ENCODE data around the gene SMIM29. TPM values are rescaled to one million over a fixed set of nuclear protein-coding genes. Genes with fewer than 3 reads are reported as not detected.

SMIM29 gene
- total RNA-seq, 1 experiment from 2014 or later, result 5.4 TPM

DNA sequence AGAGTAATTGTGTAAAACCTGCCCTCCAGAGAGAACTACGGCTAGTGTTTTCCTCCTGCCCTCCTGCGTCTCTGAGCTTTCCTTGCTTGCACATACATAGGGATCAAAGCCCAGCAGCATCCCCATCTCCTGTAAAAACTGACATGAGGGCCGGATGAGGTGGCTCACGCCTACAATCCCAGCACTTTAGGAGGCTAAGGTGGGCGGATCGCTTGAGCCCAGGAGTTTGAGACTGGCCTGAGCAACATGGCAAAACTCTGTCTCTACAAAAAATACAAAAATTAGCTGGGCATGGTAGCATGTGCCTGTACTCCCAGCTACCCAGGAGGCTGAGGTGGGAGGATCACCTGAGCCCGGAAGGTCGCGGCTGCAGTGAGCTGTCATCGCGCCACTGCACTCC is 40.3 kb upstream of the SMIM29 start:
- Histone ChIP-seq H3K56ac (ENCODE audit: insufficient read length, low read depth, low read length) (no peak overlapping the region), H2BK5ac (ENCODE audit: insufficient read length, low read length) (no peak overlapping the region), H2AFZ (ENCODE audit: low read length) (no peak overlapping the region), H2BK12ac (ENCODE audit: insufficient read length, low read depth, low read length) (no peak overlapping the region), H3K79me1 (ENCODE audit: insufficient read depth, low read depth, low read length, poor library complexity, severe bottlenecking) (no peaks in the 10 kb centered on the region), H3K4me1 (ENCODE audit: insufficient read depth, low read length) (no peaks in the 10 kb centered on the region), H3K27me3 (ENCODE audit: insufficient read depth, low read length) (no peaks in the 10 kb centered on the region), H4K20me1 (ENCODE audit: control insufficient read depth, insufficient read depth, insufficient read length) (no peaks in the 10 kb centered on the region), H3K4me2 (ENCODE audit: insufficient read depth, insufficient read length, low read length) (no peak overlapping the region), H4K8ac (replicated peaks; ENCODE audit: insufficient read length, low read depth, low read length) (no peak overlapping the region), H2BK120ac (ENCODE audit: low read depth, low read length, poor library complexity, severe bottlenecking) (no peak overlapping the region), H3K18ac (ENCODE audit: insufficient read length, low read depth, low read length) (no peak overlapping the region), H3K79me2 (ENCODE audit: insufficient read depth, low read length) (no peaks in the 10 kb centered on the region), H4K5ac (ENCODE audit: insufficient read length, low read depth, low read length) (no peak overlapping the region), H2BK15ac (ENCODE audit: low read depth, low read length) (no peak overlapping the region), H3K4ac (ENCODE audit: low read depth, low read length) (no peak overlapping the region), H4K91ac (ENCODE audit: insufficient read length, low read depth, low read length) (no peak overlapping the region), H3T11ph (ENCODE audit: low read length) (no peak overlapping the region), H2BK20ac (ENCODE audit: low read depth, low read length, poor library complexity, severe bottlenecking) (no peak overlapping the region), H2AK5ac (ENCODE audit: insufficient read length, low read length) (no peak overlapping the region), H3K9me3 (ENCODE audit: control insufficient read depth, low read depth, low read length) (no peaks in the 10 kb centered on the region), H3K14ac (ENCODE audit: insufficient read depth, low read length) (no peak overlapping the region), H3K23me2 (ENCODE audit: insufficient read length, low read depth, low read length, poor library complexity, severe bottlenecking) (no peaks in the 10 kb centered on the region), H3K27ac (ENCODE audit: insufficient read length, low read depth, low read length) (no peak overlapping the region), H3K9ac (ENCODE audit: extremely low read depth, insufficient read length, low read length) (no peak overlapping the region), H3K23ac (ENCODE audit: insufficient read length, low read depth, low read length) (no peak overlapping the region)
- H3K27me3 Mint-ChIP-seq (ENCODE audit: low read depth), result no peaks in the 10 kb centered on the region
- TF ChIP-seq, protein P1, sequence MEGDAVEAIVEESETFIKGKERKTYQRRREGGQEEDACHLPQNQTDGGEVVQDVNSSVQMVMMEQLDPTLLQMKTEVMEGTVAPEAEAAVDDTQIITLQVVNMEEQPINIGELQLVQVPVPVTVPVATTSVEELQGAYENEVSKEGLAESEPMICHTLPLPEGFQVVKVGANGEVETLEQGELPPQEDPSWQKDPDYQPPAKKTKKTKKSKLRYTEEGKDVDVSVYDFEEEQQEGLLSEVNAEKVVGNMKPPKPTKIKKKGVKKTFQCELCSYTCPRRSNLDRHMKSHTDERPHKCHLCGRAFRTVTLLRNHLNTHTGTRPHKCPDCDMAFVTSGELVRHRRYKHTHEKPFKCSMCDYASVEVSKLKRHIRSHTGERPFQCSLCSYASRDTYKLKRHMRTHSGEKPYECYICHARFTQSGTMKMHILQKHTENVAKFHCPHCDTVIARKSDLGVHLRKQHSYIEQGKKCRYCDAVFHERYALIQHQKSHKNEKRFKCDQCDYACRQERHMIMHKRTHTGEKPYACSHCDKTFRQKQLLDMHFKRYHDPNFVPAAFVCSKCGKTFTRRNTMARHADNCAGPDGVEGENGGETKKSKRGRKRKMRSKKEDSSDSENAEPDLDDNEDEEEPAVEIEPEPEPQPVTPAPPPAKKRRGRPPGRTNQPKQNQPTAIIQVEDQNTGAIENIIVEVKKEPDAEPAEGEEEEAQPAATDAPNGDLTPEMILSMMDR (conservative IDR thresholded peaks at IDR 0.05), result no peak
- no peaks in the 10 kb centered on the region for H3K9me3 Mint-ChIP-seq
- no CpG with 5 or more reads among the region's 11 CpGs for WGBS (ENCODE audit: extremely low coverage, insufficient read length, low lambda C conversion rate)
- no peak overlapping the region for H3K27ac Mint-ChIP-seq
- no peaks in the 10 kb centered on the region for H3K4me1 Mint-ChIP-seq
- DNase-seq, result no peak
- H3K36me3 Mint-ChIP-seq (ENCODE audit: insufficient read depth in 1 of 3, low read depth in 3 of 3), result peaks cover 9 to 42% (median 27%) of the 10 kb centered on the region in 3 experiments; a peak in 6 of 7 replicates
- no peak overlapping the region for H3K4me3 Mint-ChIP-seq
